ENCODE data around the gene SPATS2. TPM values are rescaled to one million over a fixed set of nuclear protein-coding genes. Genes with fewer than 3 reads are reported as not detected.

Gene SPATS2
- total RNA-seq, 2 experiments from 2014 or later, result 22.7 to 36.4 TPM

GRCh38 chr12:49471557-49471956 lies 104.3 kb downstream of the SPATS2 start:
- no peaks in the 10 kb centered on the region for H3K9me3 ChIP-seq (ENCODE audit: low read length)
- no peak overlapping the region for H3K27ac ChIP-seq (ENCODE audit: low read depth, low read length, poor library complexity, severe bottlenecking)
- no peak for DNase-seq (ENCODE audit: low spot score)
- no peak overlapping the region for H3K4me3 ChIP-seq (ENCODE audit: low read depth, low read length, poor library complexity, severe bottlenecking)
- H3K4me1 ChIP-seq (ENCODE audit: insufficient read depth, low read length, poor library complexity, severe bottlenecking), result no peaks in the 10 kb centered on the region
- no peak overlapping the region for H3K4me2 ChIP-seq (ENCODE audit: low read length)
- H3K79me2 ChIP-seq (ENCODE audit: insufficient read depth, low read depth, low read length), result no peaks in the 10 kb centered on the region
- intact Hi-C loops (cut with micrococcal nuclease; ENCODE audit: unreplicated experiment), result no loop called here
- ChIA-PET CTCF (ENCODE audit: unreplicated experiment) (no interaction called here), POLR2A (interaction anchor here (0.6 to 3.1 kb wide), 6 partner anchors 10 to 315 kb away, joined by 3 to 16 read pairs (median 4); no protein-coding TSS in a partner anchor)
- no peaks in the 10 kb centered on the region for H4K20me1 ChIP-seq (ENCODE audit: insufficient read depth, low read length)
- no peaks in the 10 kb centered on the region for H3K9me2 ChIP-seq (ENCODE audit: insufficient read depth, low read length)
- TF ChIP-seq EZH2phosphoT487 (IDR thresholded peaks at IDR 0.05; ENCODE audit: borderline replicate concordance, low read depth, low read length), result no peak
- TF ChIP-seq, protein P1, sequence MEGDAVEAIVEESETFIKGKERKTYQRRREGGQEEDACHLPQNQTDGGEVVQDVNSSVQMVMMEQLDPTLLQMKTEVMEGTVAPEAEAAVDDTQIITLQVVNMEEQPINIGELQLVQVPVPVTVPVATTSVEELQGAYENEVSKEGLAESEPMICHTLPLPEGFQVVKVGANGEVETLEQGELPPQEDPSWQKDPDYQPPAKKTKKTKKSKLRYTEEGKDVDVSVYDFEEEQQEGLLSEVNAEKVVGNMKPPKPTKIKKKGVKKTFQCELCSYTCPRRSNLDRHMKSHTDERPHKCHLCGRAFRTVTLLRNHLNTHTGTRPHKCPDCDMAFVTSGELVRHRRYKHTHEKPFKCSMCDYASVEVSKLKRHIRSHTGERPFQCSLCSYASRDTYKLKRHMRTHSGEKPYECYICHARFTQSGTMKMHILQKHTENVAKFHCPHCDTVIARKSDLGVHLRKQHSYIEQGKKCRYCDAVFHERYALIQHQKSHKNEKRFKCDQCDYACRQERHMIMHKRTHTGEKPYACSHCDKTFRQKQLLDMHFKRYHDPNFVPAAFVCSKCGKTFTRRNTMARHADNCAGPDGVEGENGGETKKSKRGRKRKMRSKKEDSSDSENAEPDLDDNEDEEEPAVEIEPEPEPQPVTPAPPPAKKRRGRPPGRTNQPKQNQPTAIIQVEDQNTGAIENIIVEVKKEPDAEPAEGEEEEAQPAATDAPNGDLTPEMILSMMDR (conservative IDR thresholded peaks at IDR 0.05; ENCODE audit: low read length), result no peak
- H2AFZ ChIP-seq (ENCODE audit: low read length), result no peak overlapping the region
- no peaks in the 10 kb centered on the region for H3K36me3 ChIP-seq (ENCODE audit: insufficient read depth, low read length)
- no TSS peak for BruUV-seq (replicated peaks)

GRCh38 chr12:49476091-49476490 lies 108.8 kb downstream of the SPATS2 start:
- no peak overlapping the region for H3K4me3 ChIP-seq (ENCODE audit: low read depth, low read length, poor library complexity, severe bottlenecking)
- TF ChIP-seq, protein P1 (conservative IDR thresholded peaks at IDR 0.05; ENCODE audit: low read length), result no peak
- no peak for TF ChIP-seq EZH2phosphoT487 (IDR thresholded peaks at IDR 0.05; ENCODE audit: borderline replicate concordance, low read depth, low read length)
- H3K79me2 ChIP-seq (ENCODE audit: insufficient read depth, low read depth, low read length), result no peaks in the 10 kb centered on the region
- POLR2A ChIA-PET, result no interaction called here
- CTCF ChIA-PET (ENCODE audit: unreplicated experiment), result no interaction called here
- H3K4me2 ChIP-seq (ENCODE audit: low read length), result no peak overlapping the region
- intact Hi-C loops (cut with micrococcal nuclease; ENCODE audit: unreplicated experiment), result no loop called here
- H2AFZ ChIP-seq (ENCODE audit: low read length), result no peak overlapping the region
- H3K36me3 ChIP-seq (ENCODE audit: insufficient read depth, low read length), result no peaks in the 10 kb centered on the region
- no peak for DNase-seq (ENCODE audit: low spot score)
- no peaks in the 10 kb centered on the region for H3K4me1 ChIP-seq (ENCODE audit: insufficient read depth, low read length, poor library complexity, severe bottlenecking)
- no peaks in the 10 kb centered on the region for H3K9me2 ChIP-seq (ENCODE audit: insufficient read depth, low read length)
- no peaks in the 10 kb centered on the region for H4K20me1 ChIP-seq (ENCODE audit: insufficient read depth, low read length)
- BruUV-seq (replicated peaks), result no TSS peak
- H3K27ac ChIP-seq (ENCODE audit: low read depth, low read length, poor library complexity, severe bottlenecking), result no peak overlapping the region
- no peaks in the 10 kb centered on the region for H3K9me3 ChIP-seq (ENCODE audit: low read length)

DNA sequence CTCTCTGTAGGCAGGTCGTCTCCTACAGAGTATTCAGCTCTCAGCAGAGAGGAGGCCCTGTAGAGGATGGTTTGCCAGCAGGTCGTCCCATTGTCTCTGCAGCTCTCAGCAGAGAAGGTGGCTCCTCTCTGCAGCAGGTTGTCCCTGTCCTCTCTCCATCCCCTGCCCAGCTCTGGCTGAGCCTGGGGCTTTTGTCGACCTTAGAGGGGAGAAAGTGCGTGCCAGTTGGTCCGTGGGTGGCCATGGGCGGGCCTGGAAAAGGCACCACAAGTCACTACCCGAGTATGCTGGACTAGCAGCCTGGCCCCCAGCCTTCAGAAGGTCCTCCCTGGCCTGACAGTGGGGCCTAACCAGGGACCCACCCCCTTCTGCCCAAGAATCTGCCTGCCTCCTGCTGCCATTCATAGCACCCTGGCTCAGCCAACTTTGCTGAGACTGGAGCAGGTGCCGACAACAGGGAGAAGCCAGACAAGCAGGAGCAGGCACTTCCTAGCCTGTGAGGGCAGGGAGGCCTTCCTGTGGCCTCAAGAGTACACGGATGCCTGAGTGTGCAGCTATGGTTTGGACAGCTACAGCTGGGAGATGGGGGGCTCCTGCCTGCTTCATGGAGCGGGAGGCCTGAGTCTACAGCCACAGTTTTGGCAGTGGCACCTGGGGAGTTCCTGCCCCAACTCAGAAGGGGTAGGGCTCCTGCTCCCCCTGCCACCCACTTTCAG lies 111.8 kb downstream of the SPATS2 start:
- no peak for DNase-seq (ENCODE audit: low spot score)
- H4K20me1 ChIP-seq (ENCODE audit: insufficient read depth, low read length), result no peaks in the 10 kb centered on the region
- TF ChIP-seq, protein P1 (conservative IDR thresholded peaks at IDR 0.05; ENCODE audit: low read length), result no peak
- TF ChIP-seq EZH2phosphoT487 (IDR thresholded peaks at IDR 0.05; ENCODE audit: borderline replicate concordance, low read depth, low read length), result no peak
- H3K27ac ChIP-seq (ENCODE audit: low read depth, low read length, poor library complexity, severe bottlenecking), result no peak overlapping the region
- BruUV-seq (replicated peaks), result no TSS peak
- ChIA-PET POLR2A (no interaction called here), CTCF (ENCODE audit: unreplicated experiment) (no interaction called here)
- H3K9me3 ChIP-seq (ENCODE audit: low read length), result no peaks in the 10 kb centered on the region
- no peak overlapping the region for H2AFZ ChIP-seq (ENCODE audit: low read length)
- no peak overlapping the region for H3K4me2 ChIP-seq (ENCODE audit: low read length)
- no peaks in the 10 kb centered on the region for H3K36me3 ChIP-seq (ENCODE audit: insufficient read depth, low read length)
- no peak overlapping the region for H3K4me3 ChIP-seq (ENCODE audit: low read depth, low read length, poor library complexity, severe bottlenecking)
- intact Hi-C loops (cut with micrococcal nuclease; ENCODE audit: unreplicated experiment), result no loop called here
- no peaks in the 10 kb centered on the region for H3K79me2 ChIP-seq (ENCODE audit: insufficient read depth, low read depth, low read length)
- no peaks in the 10 kb centered on the region for H3K9me2 ChIP-seq (ENCODE audit: insufficient read depth, low read length)
- H3K4me1 ChIP-seq (ENCODE audit: insufficient read depth, low read length, poor library complexity, severe bottlenecking), result no peaks in the 10 kb centered on the region
